ENCODE data around the gene CD82.

GRCh38 chr11:44601471-44602370 lies 36.3 kb downstream of the CD82 start:
- TF ChIP-seq POLR2A (IDR thresholded peaks at IDR 0.05) (no peak), CTCF (IDR thresholded peaks at IDR 0.05) (no peak)
